ENCODE data around the gene PRDM8. TPM values are rescaled to one million over a fixed set of nuclear protein-coding genes. Genes with fewer than 3 reads are reported as not detected.

Gene PRDM8
- total RNA-seq, result 9.6 and 29.3 TPM in 2 replicates

GRCh38 chr4:80196922-80197573 lies at the start of gene PRDM8:
TSS of gene PRDM8 (plus strand) at chr4:80197503. CDS start at chr4:80200081, 2,578 bp downstream.

Other genes with a start within 250 kb of the PRDM8 start
- gene ANTXR2, start 124.3 kb upstream of the PRDM8 start, total RNA-seq, result 278 and 388 TPM in 2 replicates
- gene FGF5, start 69.2 kb downstream of the PRDM8 start, total RNA-seq, result 2.8 and 32.5 TPM in 2 replicates
- gene CFAP299, start 138.2 kb downstream of the PRDM8 start, total RNA-seq, result 0.44 and 2.9 TPM in 2 replicates

Measured in placental pericyte (primary cell).